T-helper 1 cell treated with Interleukin-12 subunit alpha and Interleukin-12 subunit beta and Interleukin-4 antibody, amounts not matched to agents 30 μg/mL and 1 μg/mL, for 36 hours (primary cell): ENCODE data around the gene C6.
"Not testable (repeated sequence)": the region's sequence is repeated elsewhere in the genome, so short reads cannot be mapped to it uniquely, and the experiment has no call there.

ENCODE experiments used
- H3K27ac Mint-ChIP-seq: one replicate; pipeline ENCODE4 v1.8.0; 2021; ENCODE audit warnings: mild to moderate bottlenecking, mixed read lengths
- H3K27me3 Mint-ChIP-seq: one replicate; pipeline ENCODE4 v1.8.0; 2021; ENCODE audit warnings: low read depth, mixed read lengths
- H3K36me3 Mint-ChIP-seq: one replicate; pipeline ENCODE4 v1.8.0; 2021; ENCODE audit warnings: low read depth, mixed read lengths
- H3K4me1 Mint-ChIP-seq: one replicate; pipeline ENCODE4 v1.8.0; 2021; ENCODE audit warnings: low read depth, mixed read lengths
- H3K4me3 Mint-ChIP-seq: one replicate; pipeline ENCODE4 v1.8.0; 2021; ENCODE audit warnings: mild to moderate bottlenecking, moderate library complexity, mixed read lengths
- H3K9me3 Mint-ChIP-seq: one replicate; pipeline ENCODE4 v1.8.0; 2021; ENCODE audit warnings: mixed read lengths

C6 gene

DNA sequence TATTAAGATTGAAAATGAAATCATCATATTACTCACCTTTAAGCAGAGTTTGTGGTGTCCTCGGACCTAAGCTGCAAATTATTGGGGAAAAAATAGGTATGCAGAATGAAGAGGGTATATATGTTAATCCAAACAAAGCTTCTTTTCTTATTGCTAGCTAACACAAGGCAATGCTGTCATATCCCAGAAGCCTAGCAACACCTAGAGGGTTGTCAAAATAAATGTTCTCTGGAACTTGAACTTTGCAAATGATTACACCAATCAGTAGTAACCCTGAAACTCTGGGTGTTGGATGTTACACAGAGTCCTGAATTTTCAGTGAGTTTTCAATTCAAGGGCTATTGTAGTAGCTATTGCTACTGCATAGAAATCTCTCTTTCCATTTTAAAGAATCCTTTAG lies at the start of gene C6:
TSS of gene C6 (minus strand) at position 193 of the 400 bp plus-strand sequence. CDS start 10,302 bp downstream, outside the sequence.
- no peak within 1 kb of the TSS for H3K27ac Mint-ChIP-seq

DNA sequence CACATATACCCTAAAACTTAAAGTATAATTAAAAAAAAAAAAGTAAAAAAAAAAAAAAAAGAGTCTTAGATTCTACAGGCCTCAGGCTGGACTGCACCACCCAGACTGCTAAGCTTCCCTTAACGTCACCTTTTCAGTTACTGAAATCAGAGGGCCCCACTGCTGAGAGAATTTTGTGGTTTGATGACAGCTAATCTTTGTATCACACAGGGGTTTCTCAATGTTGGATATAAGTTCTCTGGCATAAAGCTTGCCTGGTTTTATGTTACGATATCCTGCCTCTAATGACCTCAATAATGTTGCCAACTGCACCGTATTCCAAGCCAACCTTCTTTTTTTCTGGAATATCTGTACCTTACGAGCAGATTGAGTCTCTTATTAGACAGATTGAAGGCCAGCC lies 43.1 kb upstream of the C6 start:
- H3K4me3 Mint-ChIP-seq: no peak overlapping the region
- H3K27me3 Mint-ChIP-seq: no peaks in the 10 kb centered on the region

More for the DNA sequence above, at the start of gene C6:
- Mint-ChIP-seq H3K4me1 (no peaks in the 10 kb centered on the region), H3K4me3 (no peak within 1 kb of the TSS), H3K9me3 (no peaks in the 10 kb centered on the region), H3K27me3 (no peaks in the 10 kb centered on the region), H3K36me3 (no peaks in the 10 kb centered on the region)

DNA sequence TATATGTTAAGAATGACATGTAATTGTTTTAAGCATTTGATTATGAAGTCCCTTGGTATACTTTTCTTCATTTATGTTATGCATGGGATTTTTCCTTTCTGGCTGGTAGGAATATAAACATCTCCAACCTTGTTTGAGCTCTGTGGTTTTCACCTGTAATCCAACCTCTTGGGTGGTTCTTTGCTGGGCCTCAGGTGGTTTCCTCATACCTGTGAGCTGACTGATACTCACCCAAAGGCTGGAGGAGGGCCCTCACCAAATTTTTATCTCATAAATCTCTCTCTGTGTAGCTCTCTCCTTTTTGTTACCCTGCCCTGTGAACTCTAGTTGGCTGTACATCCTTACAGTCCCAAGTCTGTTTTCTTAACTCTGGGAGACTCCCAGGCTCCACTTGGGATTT lies 39.8 kb upstream of the C6 start:
- Mint-ChIP-seq H3K4me3 (no peak overlapping the region), H3K36me3 (no peaks in the 10 kb centered on the region), H3K4me1 (no peaks in the 10 kb centered on the region), H3K27me3 (no peaks in the 10 kb centered on the region), H3K27ac (no peak overlapping the region), H3K9me3 (no peaks in the 10 kb centered on the region)

More for the DNA sequence above, 43.1 kb upstream of the C6 start:
- H3K27ac Mint-ChIP-seq: no peak overlapping the region
- H3K9me3 Mint-ChIP-seq: no peaks in the 10 kb centered on the region
- no peaks in the 10 kb centered on the region for H3K4me1 Mint-ChIP-seq
- no peaks in the 10 kb centered on the region for H3K36me3 Mint-ChIP-seq

DNA sequence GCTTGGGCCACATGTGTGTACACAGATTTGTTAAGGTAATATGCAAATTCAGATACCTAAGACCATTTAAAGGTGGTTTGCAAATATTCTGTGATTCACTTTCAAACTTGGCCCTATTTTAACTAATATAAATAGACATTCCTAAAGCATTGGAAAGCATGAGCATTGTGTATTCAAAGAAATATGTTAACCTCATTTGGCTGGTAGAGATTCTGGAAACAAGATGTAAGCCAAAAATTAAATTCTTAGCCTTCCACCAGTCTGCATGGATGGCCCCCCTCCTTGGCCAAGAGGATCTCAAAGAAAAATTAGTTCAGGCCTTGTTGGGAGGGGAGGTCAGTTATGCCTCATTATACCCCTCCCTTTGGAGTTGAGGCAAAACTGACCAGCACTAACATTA lies 38.7 kb upstream of the C6 start:
- no peaks in the 10 kb centered on the region for H3K9me3 Mint-ChIP-seq
- no peaks in the 10 kb centered on the region for H3K27me3 Mint-ChIP-seq
- no peaks in the 10 kb centered on the region for H3K36me3 Mint-ChIP-seq
- H3K27ac Mint-ChIP-seq: no peak overlapping the region
- no peaks in the 10 kb centered on the region for H3K4me1 Mint-ChIP-seq
- H3K4me3 Mint-ChIP-seq: no peak overlapping the region

DNA sequence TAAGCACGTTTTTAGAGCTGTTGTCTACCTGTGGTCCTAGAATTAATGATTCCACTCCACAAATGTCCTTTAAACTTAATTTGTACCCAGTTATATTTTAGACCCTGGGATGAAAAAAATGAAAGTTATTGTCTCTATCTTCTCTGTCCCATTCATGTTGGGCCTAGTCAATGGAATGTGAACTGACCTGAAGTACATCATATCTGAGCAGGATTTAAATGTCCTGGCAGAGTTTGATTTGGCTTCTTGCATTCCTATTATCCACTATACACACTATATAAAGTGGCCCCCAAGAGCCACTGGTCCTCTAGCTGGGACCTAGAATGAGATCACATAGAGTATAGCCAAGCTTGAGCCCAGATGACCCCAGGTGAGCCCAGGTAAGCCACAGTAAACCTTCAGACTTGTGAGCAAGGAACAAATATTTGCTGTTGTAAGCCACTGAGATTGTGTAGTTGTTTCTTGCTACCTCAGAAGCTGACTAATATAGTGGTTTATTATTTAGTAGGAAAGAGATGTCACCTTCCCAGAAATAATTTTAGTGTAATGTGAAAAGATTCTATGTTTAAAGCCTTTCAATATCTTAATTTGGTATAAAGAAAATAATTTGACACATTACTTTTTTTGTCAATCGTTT lies 37.1 kb upstream of the C6 start:
- Mint-ChIP-seq H3K4me3 (no peak overlapping the region), H3K4me1 (no peaks in the 10 kb centered on the region), H3K9me3 (no peaks in the 10 kb centered on the region), H3K27ac (no peak overlapping the region), H3K36me3 (no peaks in the 10 kb centered on the region), H3K27me3 (no peaks in the 10 kb centered on the region)

DNA sequence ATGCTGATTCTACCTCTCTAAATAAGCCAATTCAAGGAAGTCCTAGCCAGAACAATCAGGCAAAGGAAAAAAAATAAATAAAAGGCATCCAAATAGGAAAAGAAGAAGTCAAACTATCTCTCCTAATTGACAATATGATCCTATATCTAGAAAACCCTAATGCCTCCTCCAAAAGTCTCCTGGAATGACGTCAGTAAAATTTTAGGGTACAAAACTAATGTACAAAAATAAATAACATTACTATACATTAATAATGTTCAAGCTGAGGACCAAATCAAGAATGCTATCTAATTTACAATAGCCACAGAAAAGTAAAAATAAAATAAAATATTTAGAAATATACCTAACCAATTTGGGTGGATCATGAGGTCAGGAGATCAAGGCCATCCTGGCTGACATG lies 33.8 kb upstream of the C6 start:
- H3K27ac Mint-ChIP-seq: no peak overlapping the region
- H3K36me3 Mint-ChIP-seq: no peaks in the 10 kb centered on the region
- H3K4me1 Mint-ChIP-seq: no peaks in the 10 kb centered on the region
- no peaks in the 10 kb centered on the region for H3K27me3 Mint-ChIP-seq
- no peaks in the 10 kb centered on the region for H3K9me3 Mint-ChIP-seq
- H3K4me3 Mint-ChIP-seq: no peak overlapping the region

DNA sequence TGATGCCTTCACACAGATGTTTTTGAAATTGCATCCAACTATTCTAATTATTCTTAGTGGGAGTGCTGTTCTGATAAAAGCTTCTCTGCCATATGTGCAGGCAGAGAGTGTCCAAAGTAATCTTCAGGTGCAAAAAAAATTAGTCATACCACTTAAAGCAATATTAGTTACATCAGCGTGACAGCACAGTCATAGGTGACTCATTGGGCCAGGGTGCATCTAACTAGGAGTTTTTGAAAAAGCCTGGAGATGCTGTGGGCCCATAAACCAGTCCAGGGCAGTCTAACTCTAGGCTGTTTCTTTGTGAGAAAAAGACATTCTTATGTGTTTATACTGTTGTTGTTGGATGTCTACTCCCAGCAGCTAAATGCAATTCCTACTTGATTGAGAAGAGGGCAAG lies 33.0 kb upstream of the C6 start:
- H3K27ac Mint-ChIP-seq: no peak overlapping the region
- H3K4me3 Mint-ChIP-seq: no peak overlapping the region
- no peaks in the 10 kb centered on the region for H3K36me3 Mint-ChIP-seq
- H3K4me1 Mint-ChIP-seq: no peaks in the 10 kb centered on the region
- no peaks in the 10 kb centered on the region for H3K9me3 Mint-ChIP-seq
- no peaks in the 10 kb centered on the region for H3K27me3 Mint-ChIP-seq

DNA sequence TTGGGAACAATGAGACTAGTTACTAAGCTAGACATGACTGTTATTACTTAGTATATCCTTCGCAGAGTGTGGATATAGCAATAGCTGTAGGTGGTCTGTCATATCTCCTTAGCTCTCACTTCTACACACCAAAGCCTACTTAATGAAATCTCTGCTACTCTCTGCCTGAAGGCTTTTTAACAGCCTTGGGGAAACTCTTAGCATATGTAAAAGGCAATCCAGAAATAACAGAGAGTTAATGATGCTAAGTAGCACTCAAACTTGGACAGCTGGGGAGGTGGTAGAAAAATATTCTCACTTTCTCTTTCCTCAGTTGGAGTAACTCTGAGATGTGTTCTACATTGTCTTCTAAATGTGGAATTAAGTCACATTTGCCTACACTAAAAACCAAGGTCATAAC lies 30.2 kb upstream of the C6 start:
- Mint-ChIP-seq H3K36me3 (no peaks in the 10 kb centered on the region), H3K27me3 (no peaks in the 10 kb centered on the region), H3K9me3 (peaks cover 5% of the 10 kb centered on the region), H3K4me3 (no peak overlapping the region), H3K27ac (no peak overlapping the region), H3K4me1 (no peaks in the 10 kb centered on the region)

DNA sequence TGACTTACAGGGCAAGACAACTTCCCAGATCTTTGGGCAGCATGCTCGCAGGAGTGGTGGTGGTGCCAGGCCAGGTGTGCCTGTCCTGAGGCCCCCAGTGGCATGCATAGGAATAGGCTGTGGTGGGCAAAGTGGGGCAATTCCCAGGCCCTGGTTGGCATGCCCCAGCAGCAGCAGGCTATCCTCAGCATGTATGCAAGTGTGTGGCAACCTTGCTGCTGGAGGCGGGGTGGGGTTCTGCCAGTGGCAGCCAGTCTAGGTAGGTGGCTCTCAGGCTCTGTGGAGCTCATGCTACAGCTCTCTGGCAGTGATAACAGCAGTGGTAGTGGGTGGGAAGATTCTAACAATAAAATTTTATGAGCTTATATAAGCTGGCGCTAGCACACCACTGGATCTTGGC lies 27.7 kb upstream of the C6 start:
- H3K9me3 Mint-ChIP-seq: peaks cover 8% of the 10 kb centered on the region
- H3K36me3 Mint-ChIP-seq: no peaks in the 10 kb centered on the region
- no peaks in the 10 kb centered on the region for H3K27me3 Mint-ChIP-seq
- H3K27ac Mint-ChIP-seq: no peak overlapping the region
- H3K4me1 Mint-ChIP-seq: no peaks in the 10 kb centered on the region
- no peak overlapping the region for H3K4me3 Mint-ChIP-seq

DNA sequence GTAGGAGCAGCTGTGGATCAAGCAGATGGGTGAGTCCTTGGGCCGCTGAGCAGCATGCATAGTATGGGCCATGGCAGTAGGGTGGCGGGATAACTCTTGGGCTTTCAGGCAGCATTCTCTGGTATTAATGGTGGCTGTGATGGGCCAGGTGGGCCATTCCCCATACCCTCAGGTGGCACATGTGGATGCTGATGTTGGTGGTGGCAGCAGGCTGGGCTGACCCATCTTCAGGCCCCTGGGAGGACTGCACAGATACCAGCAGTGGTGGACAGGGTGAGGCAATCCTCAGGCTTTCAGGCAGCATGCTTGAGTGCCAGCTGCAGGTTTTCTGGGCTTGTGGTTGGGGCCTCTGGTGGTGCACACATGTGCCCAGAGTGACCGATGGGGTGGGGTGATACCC lies 27.1 kb upstream of the C6 start:
- Mint-ChIP-seq H3K9me3 (peaks cover 8% of the 10 kb centered on the region), H3K27me3 (no peaks in the 10 kb centered on the region), H3K27ac (no peak overlapping the region), H3K4me3 (no peak overlapping the region), H3K4me1 (no peaks in the 10 kb centered on the region), H3K36me3 (no peaks in the 10 kb centered on the region)

DNA sequence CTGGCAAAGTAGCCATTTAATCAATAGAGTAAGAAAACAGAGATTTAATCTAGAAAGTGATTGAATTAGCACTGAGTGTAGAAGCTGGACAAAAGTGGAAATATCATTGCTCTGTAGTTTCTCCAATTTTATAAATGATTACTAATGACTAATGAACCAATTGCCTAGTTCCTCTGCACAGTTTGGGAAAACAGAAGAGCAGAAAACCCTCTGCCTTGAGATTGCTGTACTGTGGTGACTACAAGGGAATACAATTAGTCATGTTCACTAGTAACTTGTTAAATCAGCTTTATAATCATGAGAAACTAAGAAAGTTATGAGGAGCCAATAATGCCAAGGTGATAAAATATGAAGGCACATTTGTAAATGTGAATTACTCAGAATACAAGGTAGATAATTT lies 21.1 kb upstream of the C6 start:
- no peak overlapping the region for H3K4me3 Mint-ChIP-seq
- H3K27ac Mint-ChIP-seq: no peak overlapping the region
- no peaks in the 10 kb centered on the region for H3K27me3 Mint-ChIP-seq
- no peaks in the 10 kb centered on the region for H3K36me3 Mint-ChIP-seq
- peaks cover 30% of the 10 kb centered on the region for H3K9me3 Mint-ChIP-seq
- H3K4me1 Mint-ChIP-seq: no peaks in the 10 kb centered on the region

DNA sequence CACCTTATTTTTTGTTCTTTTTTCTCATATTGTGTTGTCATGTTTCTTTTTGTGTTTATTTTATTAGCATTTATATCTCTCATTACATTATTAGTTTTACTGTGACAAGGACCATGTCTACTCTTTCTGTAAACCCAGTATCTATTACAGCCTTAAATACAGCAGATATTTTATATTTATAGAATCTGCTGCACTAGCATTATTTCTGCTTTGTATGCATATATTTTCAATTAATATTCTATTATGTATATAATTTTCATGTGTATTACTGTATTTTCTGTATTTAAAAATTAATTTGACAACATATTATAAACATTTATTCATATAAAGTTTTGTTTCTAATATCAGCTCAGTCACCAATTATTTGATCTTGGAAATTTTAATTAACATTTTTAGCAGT lies 19.5 kb upstream of the C6 start:
- Mint-ChIP-seq H3K27me3 (no peaks in the 10 kb centered on the region), H3K4me3 (no peak overlapping the region), H3K27ac (no peak overlapping the region), H3K9me3 (peaks cover 36% of the 10 kb centered on the region), H3K36me3 (no peaks in the 10 kb centered on the region), H3K4me1 (no peaks in the 10 kb centered on the region)

DNA sequence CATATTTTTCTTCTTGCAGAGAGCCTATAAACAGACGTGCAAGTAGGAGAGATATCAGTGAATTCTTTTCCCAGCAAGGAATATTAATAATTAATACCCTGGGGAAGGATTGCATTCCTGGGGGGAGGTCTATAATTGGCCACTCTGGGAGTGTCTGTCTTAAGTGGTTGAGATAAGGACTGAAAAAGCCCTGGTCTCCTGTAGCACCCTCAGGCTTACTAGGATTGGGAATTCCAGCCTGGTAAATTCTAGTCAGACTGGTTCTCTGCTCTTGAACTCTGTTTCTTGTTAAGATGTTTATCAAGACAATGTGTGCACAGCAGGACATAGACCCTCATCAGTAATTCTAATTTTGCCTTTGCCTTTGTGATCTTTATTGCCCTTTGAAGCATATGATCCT lies 16.9 kb upstream of the C6 start:
- H3K4me1 Mint-ChIP-seq, H3K27me3 Mint-ChIP-seq, H3K36me3 Mint-ChIP-seq, H3K4me3 Mint-ChIP-seq, H3K27ac Mint-ChIP-seq: not testable (repeated sequence)
- peaks cover 41% of the 10 kb centered on the region for H3K9me3 Mint-ChIP-seq

DNA sequence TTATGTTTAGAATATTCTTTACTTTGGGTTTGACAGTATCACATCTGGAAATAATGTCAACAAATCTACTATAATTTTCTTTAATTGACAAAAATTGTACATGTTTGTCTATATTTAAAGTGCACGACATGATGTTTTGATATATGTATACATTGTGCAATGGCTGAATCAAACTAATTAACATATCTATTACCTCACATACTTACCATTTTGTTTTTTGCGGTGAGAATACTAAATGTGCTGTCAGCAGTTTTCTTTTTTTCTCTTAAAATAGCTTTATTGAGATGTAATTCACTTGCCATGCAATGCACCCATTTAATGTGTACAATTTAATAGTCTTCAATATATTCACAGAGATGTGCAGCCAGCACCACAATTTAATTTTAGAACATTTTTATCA lies 10.6 kb upstream of the C6 start:
- Mint-ChIP-seq H3K27me3 (no peaks in the 10 kb centered on the region), H3K4me3 (no peak overlapping the region), H3K4me1 (no peaks in the 10 kb centered on the region), H3K36me3 (no peaks in the 10 kb centered on the region), H3K27ac (no peak overlapping the region), H3K9me3 (peaks cover 10% of the 10 kb centered on the region)

DNA sequence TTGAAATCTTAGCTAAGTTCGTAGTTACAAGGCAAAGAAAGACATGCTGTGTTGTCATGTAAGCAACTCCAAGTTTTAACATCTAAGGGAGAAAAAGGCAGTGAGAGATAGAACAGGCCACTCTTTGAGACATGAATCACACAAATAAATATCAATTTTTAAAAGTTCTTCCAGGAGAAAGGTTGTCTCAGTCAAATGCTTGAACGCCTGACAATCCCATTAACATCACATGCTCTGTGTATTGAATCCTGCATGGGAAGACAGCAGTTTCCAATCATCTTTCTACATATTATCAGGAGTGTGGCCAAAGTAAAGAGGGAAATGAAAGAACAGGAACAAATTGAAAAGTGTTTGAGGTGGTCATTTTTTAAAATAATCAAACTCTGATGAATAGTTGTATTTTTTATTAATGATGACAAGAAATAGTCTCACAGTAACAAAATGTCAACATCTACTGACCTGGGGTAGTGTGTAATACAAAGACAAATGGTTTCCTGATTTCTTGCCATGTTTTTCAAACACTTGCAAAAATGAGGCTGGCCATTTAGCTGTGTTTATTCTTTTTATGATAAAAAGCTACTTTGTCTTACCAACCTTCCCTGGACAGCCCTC lies 6.4 kb upstream of the C6 start:
- H3K27ac Mint-ChIP-seq: no peak overlapping the region
- no peaks in the 10 kb centered on the region for H3K27me3 Mint-ChIP-seq
- H3K4me3 Mint-ChIP-seq: no peak overlapping the region
- H3K4me1 Mint-ChIP-seq: no peaks in the 10 kb centered on the region
- no peaks in the 10 kb centered on the region for H3K9me3 Mint-ChIP-seq
- no peaks in the 10 kb centered on the region for H3K36me3 Mint-ChIP-seq
